HG02981 (cell line): ENCODE data around the gene ACER3.
"Not testable (repeated sequence)": the region's sequence is repeated elsewhere in the genome, so short reads cannot be mapped to it uniquely, and the experiment has no call there.

Experiments used
- ATAC-seq: cut with Tn5 transposase; IDR thresholded peaks from one replicate; pipeline ENCODE4 v1.9.1; 2021; ENCODE audit warnings: mild to moderate bottlenecking, moderate library complexity; ENCODE audit not compliant: unreplicated experiment

The ACER3 gene

GRCh38 chr11:76919467-76919866 is 58.7 kb downstream of the ACER3 start:
- no peak for ATAC-seq

DNA sequence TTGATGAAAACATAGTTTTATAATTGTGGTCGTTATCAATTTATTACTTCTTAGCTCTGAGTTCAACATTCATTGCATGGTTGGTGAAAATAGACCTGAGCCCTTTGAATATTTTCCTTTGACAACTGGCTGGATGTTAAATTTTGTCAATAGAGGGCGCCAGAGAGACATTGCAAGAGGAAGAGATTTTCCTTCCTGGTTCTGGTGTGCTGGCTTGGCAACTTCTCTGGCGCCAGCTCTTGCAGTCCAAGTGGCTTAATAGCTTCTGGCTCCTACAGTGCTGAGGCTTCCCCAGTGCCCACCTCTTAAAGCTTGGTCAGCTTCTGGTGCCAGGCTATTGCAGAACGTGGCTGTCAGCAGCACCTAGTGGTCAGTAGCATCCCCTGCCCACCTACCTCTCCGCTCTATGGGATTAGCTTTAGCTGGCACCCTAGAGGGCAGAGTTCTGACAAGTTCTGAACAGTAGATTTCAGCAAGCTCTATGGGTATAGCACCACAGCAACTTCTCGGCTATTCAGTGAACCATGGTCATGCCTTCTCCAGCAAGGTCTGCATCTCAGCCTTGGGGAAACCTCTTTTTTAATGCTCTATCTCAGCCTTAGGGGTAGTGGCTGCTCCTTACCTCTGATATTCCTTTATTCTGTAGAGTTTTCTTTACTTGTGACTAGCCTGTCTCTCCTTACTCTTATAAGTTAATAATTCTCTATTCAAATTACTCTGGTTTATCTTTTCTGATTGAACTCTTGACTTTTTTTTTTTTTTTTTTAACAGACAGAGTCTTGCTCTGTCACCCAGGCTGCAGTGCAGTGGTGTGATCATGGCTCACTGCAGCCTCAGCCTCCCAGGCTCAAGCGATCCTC is 59.4 kb downstream of the ACER3 start:
- no peak for ATAC-seq

- no peak for ATAC-seq
Observed at GRCh38 chr11:76927160-76927559, 66.4 kb downstream of the ACER3 start.

DNA sequence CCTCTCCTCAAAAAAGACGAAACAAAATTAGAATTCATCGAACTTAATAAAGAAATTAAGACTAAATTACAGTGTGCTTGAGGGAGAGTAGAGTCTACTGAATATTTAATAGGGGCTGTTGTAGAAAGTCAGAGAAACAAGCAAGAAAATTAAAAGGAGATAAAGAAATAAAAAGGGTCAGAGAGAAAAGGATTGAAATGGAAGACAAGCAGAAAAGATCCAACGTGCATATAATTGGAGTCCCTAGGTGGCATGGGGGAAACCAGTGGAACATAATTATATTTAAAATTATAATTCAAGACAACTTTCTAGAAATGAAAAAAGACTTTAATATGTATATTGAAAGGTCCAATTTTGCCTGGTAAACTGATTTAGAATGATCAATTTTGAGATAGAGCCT is 74.3 kb downstream of the ACER3 start:
- no peak for ATAC-seq

DNA sequence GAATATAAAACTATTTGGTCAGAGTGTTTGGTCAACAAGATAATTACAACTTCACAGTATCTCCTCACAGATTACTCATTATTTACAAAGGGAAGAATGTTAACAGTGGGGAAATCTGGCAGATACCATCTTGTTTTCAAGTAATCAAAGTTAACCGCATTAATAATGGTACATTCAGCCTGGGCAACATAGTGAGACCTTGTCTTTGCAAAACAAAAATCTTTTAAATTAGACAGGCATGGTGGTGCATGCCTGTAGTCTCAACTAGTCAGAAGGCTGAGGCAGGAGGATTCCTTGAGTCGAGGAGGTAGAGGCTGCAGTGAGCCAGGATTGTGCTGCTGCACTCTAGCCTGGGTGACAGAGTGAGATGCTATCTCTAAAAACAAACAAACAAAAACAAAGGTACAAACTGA is 78.5 kb downstream of the ACER3 start:
- ATAC-seq, result no peak

- ATAC-seq, result no peak
Observed at GRCh38 chr11:76944225-76944624, 83.5 kb downstream of the ACER3 start.

DNA sequence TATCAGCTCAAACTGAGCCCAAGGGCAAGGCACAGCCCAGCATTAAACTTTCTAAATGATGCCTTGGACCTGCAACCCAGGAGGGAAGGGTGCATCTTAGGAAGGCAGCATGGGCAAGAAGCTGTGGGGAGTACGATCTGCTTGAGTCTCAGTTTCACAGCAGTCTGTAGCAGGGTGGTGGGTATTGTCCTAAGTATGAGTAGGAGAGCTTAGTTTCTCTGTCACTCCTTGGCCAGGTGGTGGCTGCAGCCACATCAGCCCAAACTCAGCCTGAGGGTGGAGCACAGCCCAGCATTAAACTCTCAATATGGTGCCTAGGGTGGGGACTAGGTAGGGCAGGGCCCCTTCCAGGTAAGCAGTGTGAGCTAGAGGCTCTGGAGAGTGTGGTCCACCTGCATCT is 85.5 kb downstream of the ACER3 start:
- no peak for ATAC-seq

DNA sequence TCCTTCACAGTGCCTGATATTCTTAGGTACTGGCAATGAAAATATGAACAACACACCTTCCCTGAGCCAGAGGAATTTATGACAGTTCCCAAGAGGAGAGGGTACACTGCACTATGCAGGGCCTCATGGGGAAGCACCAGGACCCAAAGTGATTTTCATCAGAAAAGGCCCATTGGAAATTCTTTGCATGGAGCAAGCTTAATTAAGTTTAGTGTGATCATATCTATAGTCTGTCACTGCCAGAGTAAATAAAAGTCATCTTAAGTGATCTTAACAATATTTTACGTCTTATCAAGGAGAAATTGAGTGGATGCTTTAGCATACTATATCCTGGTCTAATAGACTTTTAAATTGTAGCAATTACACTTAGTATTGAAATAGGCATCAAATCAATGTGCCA is 86.5 kb downstream of the ACER3 start:
- no peak for ATAC-seq

DNA sequence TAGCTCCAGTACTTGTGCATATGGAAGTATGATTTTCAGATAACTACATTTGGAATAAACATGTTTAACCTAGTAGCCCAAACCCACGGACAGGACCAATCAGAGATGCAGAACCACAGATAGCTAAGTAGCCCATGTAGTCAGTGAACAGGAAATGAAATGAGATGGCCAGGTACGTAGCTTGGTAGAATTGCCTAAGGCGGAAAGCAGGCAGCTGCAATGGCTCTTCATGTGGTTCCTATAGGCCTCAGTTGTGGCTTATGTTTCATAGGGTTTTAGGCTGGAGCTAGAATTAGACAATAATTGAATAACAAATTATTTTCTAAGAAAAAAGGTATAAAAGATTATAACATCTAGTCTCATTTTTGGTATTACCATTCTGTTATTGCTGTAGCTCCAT is 87.1 kb downstream of the ACER3 start:
- no peak for ATAC-seq

- no peak for ATAC-seq
Observed at GRCh38 chr11:76955459-76956114, 94.9 kb downstream of the ACER3 start.

GRCh38 chr11:76962583-76963416 is 102.1 kb downstream of the ACER3 start:
- peak; percentile 78 for ATAC-seq

DNA sequence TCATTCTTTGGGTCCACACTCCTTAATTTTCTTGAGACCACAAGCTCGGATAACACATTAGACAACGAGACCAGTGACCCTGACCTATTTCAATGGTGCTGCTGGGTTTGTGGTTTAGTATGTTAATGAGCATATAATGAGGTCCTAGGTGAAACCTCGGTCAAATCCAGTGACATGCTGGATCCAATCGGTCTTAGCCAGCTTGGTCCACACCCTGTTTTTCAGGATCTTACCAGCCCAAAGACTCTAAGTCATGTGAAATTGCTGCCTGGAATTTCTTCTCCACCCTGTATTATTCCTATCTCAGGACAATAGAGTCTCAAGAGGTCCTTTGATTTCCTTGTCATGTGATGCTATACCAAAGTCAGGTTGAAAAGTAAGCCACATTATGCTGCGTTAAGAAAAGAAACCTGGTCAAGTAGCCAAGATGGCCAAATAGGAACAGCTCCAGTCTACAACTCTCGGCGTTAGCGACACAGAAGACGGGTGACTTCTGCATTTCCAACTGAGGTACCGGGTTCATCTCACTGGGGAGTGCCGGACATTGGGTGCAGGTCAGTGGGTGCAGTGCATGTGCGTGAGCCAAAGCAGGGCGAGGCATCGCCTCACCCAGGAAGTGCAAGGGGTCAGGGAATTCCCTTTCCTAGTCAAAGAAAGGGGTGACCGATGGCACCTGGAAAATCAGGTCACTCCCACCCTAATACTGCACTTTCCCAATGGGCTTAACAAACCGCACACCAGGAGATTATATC is 102.9 kb downstream of the ACER3 start:
- not testable (repeated sequence) for ATAC-seq

DNA sequence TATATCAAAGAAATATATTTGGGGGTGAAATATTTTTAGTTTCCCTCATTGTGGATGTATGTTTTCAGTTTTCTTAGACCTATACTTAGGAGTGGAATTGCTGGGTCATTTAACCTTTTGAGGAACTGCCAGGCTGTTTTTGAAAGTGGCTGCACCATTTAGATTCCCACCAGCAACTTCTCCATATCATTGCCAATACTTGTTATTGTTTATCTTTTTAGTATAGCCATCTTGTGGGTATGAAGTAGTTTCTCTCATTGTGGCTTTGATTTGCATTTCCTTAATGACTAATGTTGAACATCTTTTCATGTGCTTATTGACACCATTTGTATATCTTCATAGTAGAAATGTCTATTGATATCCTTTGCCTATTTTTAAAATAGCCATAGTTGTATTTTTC is 111.3 kb downstream of the ACER3 start:
- ATAC-seq, result no peak

DNA sequence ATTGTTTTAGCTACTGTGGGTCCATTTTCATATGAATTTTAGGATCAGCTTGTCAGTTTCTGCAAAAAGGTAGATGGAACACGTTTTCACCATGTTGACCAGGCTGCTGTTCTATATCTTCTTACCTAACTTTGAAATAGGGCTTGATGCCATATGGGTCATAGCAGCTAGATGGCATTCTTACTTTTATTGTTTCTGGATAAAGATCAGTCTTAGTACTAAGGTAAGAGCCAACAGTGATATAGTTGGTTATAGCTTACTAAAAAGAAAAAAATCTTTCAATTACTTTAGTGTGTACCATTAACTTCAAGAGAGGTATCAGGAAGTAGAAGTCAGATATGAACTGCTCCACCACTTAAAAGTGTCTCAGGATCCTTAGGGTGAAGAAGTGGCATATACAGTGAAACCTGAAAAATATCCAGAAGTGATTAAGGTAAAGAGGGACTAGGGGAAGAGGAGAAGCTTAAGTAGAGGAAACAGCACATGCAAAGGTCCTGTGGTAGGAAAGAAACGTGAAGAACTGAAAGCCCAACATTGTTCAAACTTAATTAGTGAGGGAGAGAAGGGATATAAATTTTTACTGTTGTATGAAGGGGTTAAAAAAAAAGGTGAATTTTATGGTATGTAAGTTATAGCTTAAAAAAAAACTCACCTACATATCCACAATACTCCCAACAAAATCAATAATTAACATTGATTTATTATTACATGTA is 113.6 kb downstream of the ACER3 start:
- no peak for ATAC-seq

- no peak for ATAC-seq
Observed at GRCh38 chr11:76975513-76975912, 114.8 kb downstream of the ACER3 start.

DNA sequence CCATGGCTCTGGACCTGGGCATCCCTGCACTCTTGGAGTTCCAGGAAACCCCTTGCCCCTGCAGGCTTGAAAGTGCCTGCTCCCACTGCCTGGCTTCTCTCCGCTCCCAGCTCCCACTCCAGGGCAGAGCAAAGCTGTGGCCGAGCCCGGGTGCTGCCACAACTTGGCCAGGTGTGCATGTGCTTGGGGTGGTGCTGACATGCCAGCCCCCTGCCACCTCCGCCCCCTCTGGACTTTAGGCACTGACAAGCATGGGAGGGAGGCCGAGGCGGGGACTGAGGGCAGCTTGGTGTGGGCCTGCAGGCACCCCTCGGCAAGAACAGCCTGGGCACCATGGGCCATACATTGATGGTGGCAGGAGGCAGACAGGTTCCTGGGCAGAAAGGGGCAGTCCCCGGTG is 117.1 kb downstream of the ACER3 start:
- no peak for ATAC-seq

DNA sequence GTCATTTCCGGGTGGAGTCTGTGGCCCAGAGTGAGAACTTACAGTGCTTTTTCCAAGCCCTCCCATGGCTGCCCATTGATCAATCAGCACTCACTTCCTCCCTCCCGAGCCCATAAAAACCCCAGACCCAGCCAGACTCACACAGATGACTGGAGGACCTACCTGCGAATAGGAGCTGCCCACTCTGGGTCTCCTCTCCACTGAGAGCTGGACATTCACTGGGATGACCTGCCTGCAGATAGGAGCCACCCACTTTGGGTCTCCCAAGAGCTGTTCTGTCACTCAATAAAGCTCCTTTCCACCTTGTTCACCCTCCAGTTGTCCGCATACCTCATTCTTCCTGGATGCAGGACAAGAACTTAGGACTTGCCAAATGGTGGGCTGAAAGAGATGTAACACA is 117.5 kb downstream of the ACER3 start:
- ATAC-seq, result no peak

DNA sequence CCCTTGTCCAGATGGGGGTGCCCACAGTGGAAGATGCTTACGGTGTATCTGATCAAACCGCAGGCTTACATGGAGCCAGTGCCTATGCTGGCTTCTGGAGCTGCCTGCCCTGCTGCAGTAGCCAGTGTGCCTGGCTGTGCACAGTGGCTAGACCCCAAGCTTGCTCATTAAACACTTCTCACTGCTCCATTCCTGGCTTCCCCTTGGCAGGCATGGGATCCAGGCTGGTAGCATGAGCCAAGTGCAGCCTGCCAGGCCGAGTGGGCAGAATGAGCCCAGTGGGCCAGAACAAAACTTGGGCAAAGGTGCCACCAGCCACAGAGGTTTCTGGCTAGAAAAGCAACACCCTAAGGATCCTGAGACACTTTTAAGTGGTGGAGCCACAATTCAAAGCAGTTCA is 118.1 kb downstream of the ACER3 start:
- no peak for ATAC-seq

- no peak for ATAC-seq
Observed at GRCh38 chr11:76980196-76980595, 119.5 kb downstream of the ACER3 start.

DNA sequence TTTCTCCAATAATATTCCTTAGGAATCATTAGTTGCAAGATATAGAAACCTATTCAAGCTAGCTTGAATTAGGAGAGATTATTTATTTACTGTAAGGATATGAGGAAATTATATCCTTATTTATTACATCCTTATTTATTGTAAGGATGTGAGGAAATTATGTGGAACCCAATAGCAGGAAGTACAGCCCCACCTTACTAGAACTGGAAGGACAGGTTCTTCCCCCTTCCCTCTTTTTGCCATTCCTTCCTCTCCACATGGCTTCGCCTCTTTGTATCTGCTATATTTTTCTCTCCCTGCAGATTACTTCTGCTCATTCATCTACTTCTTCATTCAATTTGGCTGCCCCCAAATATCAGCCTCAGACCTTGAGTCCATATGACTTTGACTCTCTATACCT is 124.0 kb downstream of the ACER3 start:
- ATAC-seq, result no peak
